Activated CD8-positive, alpha-beta T cell treated with anti-CD3 and anti-CD28 coated beads for 36 hours (primary cell): Measurements from ENCODE around the gene MROH9. TPM values are rescaled to one million over a fixed set of nuclear protein-coding genes. Genes with fewer than 3 reads are reported as not detected.
"Not testable (repeated sequence)": the region's sequence is repeated elsewhere in the genome, so short reads cannot be mapped to it uniquely, and the experiment has no call there.

Experiments
- ATAC-seq: fragments of 200-7000 bp; cut with Tn5 transposase; one replicate; pipeline ENCODE4 v1.10.0; 2021; ENCODE audit warnings: mild to moderate bottlenecking, moderate library complexity
- CTCF ChIA-PET: fragments of 350-600 bp; sonication (Branson Sonifier 250); formaldehyde crosslinking; loops from one replicate; lab custom pipeline; 2021; ENCODE audit warnings: antibody characterized with exemption; lab: Charles Lee
- POLR2A ChIA-PET: fragments of 350-600 bp; sonication (Branson Sonifier 250); formaldehyde crosslinking; loops from one replicate; lab custom pipeline; 2021; ENCODE audit warnings: antibody characterized with exemption; lab: Charles Lee
- DNase-seq: peaks from one replicate; pipeline ENCODE4 v3.0.0-alpha.2; 2020
- H3K27ac Mint-ChIP-seq: one replicate; pipeline ENCODE4 v1.8.0; 2021; ENCODE audit warnings: mild to moderate bottlenecking, mixed read lengths
- H3K27me3 Mint-ChIP-seq: one replicate; pipeline ENCODE4 v1.8.0; 2021; ENCODE audit warnings: mixed read lengths
- H3K36me3 Mint-ChIP-seq: one replicate; pipeline ENCODE4 v1.8.0; 2021; ENCODE audit warnings: low read depth, mixed read lengths
- H3K4me1 Mint-ChIP-seq: one replicate; pipeline ENCODE4 v1.8.0; 2021; ENCODE audit warnings: low read depth, mixed read lengths
- H3K4me3 Mint-ChIP-seq: one replicate; pipeline ENCODE4 v1.8.0; 2021; ENCODE audit warnings: mild to moderate bottlenecking, moderate library complexity, mixed read lengths
- H3K9me3 Mint-ChIP-seq: one replicate; pipeline ENCODE4 v1.8.0; 2021; ENCODE audit warnings: mixed read lengths
- intact Hi-C: fragments of 100-400 bp; cut with micrococcal nuclease; formaldehyde crosslinking; loops from one replicate; pipeline ENCODE4 v1.10.0; 2022
- total RNA-seq, 2 experiments: library from RNA; stranded (reverse); gene quantifications; one replicate each; pipeline ENCODE4 v1.2.3, GENCODE V29; 2021
- TF ChIP-seq, protein P1 (sequence below): fragments of 200-600 bp; IDR thresholded peaks from one replicate; pipeline ENCODE4 v1.8.0; 2022; ENCODE audit warnings: antibody characterized with exemption, mild to moderate bottlenecking

The MROH9 gene
- total RNA-seq, 2 experiments from 2014 or later, result not detected

DNA sequence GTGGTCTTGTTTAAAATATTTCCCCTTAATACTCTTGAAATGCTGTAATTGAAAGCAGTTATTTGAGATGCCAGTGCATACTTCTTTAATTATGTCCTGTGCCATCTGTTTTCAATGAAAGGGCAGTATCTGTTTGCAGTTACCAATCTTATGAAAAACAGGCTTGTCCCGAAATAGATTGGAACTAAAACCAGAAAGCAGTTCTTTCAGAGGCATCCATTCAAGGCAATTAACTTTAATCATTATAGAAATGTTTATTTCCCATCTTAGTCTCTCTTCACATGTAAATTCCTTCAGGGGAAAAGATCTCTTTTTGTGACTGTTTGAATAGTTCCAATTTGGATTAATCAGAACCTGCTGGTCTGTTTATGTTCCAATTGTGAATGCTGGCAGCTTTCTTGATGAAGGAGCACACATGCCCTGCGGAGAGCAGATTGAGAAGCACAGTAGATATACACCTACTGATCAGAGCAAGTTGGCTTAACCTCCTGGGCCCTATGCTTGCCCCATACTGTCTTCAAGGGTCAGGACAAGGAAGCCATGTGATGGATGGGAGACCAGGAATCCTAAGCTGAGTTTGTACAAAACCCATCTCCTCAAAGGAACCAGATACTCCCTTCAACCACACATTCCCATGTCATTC is 41.6 kb upstream of the MROH9 start:
- no peak overlapping the region for H3K27ac Mint-ChIP-seq
- ChIA-PET POLR2A (no interaction called here), CTCF (no interaction called here)
- intact Hi-C loops, result no loop called here
- H3K4me3 Mint-ChIP-seq, result no peak overlapping the region
- no peaks in the 10 kb centered on the region for H3K36me3 Mint-ChIP-seq
- TF ChIP-seq, protein P1, sequence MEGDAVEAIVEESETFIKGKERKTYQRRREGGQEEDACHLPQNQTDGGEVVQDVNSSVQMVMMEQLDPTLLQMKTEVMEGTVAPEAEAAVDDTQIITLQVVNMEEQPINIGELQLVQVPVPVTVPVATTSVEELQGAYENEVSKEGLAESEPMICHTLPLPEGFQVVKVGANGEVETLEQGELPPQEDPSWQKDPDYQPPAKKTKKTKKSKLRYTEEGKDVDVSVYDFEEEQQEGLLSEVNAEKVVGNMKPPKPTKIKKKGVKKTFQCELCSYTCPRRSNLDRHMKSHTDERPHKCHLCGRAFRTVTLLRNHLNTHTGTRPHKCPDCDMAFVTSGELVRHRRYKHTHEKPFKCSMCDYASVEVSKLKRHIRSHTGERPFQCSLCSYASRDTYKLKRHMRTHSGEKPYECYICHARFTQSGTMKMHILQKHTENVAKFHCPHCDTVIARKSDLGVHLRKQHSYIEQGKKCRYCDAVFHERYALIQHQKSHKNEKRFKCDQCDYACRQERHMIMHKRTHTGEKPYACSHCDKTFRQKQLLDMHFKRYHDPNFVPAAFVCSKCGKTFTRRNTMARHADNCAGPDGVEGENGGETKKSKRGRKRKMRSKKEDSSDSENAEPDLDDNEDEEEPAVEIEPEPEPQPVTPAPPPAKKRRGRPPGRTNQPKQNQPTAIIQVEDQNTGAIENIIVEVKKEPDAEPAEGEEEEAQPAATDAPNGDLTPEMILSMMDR, result no peak
- ATAC-seq (no peak), DNase-seq (no peak)
- H3K27me3 Mint-ChIP-seq, result peaks cover 16% of the 10 kb centered on the region
- no peaks in the 10 kb centered on the region for H3K9me3 Mint-ChIP-seq
- no peaks in the 10 kb centered on the region for H3K4me1 Mint-ChIP-seq

DNA sequence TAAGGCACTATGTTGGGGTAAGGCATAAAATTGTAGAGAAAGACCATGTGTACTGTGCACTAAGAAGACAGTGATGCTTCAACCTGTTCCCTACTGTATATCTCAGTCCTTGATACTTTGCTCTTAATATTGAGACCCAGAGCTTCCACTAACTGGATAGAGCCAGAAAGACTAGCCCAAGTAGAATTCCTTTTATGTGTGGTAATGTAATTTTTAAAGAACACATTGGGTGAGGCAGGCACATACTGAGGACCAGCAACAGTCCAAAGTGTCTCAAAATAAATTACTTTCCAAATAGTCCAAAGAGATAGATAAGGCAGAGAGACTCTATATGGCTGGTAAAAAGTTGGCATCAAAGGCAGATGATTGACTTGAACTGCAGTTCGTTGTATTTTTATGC is 31.4 kb upstream of the MROH9 start:
- Mint-ChIP-seq H3K9me3 (peaks cover 2% of the 10 kb centered on the region), H3K27ac (no peak overlapping the region), H3K4me3 (no peak overlapping the region), H3K36me3 (no peaks in the 10 kb centered on the region), H3K4me1 (no peaks in the 10 kb centered on the region), H3K27me3 (peaks cover 2% of the 10 kb centered on the region)
- ATAC-seq (no peak), DNase-seq (no peak)
- ChIA-PET CTCF (interaction anchor here (1.2 kb wide), 1 partner anchor 26 kb away, joined by 3 read pairs; no protein-coding TSS in a partner anchor), POLR2A (no interaction called here)
- intact Hi-C loops, result no loop called here
- TF ChIP-seq, protein P1, result no peak

DNA sequence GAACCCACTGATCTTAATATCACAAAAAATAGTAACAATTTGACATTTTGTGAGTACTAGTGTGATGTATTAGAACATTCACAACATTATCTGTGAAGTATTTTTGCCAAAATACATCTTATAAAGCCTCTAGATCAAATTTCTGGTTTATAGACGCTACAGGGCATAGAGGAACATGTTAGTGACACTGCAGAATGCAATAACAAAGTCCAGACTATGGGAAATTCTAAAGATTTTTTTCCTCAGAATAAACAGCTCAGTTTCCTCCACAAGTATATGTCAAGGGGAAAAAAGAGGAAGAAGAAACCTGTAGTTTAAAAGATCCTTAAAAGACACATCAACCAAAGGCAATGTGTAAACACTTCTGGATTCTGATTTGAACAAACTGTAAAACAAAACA is 26.4 kb upstream of the MROH9 start:
- no peak for DNase-seq
- Mint-ChIP-seq H3K4me1 (no peaks in the 10 kb centered on the region), H3K9me3 (no peaks in the 10 kb centered on the region), H3K27me3 (peaks cover 2% of the 10 kb centered on the region), H3K36me3 (no peaks in the 10 kb centered on the region), H3K4me3 (no peak overlapping the region), H3K27ac (no peak overlapping the region)
- intact Hi-C loops, result no loop called here
- CTCF ChIA-PET, result interaction anchor here (1.0 kb wide), 1 partner anchor 58 kb away, joined by 5 read pairs; no protein-coding TSS in a partner anchor
- POLR2A ChIA-PET, result interaction anchor here (0.6 kb wide), 1 partner anchor 8 kb away, joined by 3 read pairs; no protein-coding TSS in a partner anchor
- no peak for ATAC-seq
- TF ChIP-seq, protein P1, result no peak

DNA sequence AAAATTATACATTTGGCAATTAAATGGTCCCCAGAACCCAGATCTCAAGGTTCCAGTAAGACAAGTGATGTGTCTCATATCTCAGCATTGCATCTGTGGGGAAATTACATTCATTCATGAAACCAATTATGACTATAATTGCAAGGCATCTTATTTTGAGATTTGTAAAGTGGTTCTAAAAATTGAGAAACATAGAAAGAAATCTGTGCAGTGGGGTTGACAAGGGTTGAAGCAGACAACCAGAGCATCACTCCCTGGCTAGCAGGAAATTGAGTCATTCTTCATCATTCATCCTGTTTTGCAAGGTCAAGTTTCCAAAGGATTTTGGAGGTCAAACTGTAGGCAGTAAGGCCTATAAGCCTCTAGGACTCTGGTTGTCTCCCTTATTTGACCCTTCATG is 25.1 kb upstream of the MROH9 start:
- Mint-ChIP-seq H3K9me3 (no peaks in the 10 kb centered on the region), H3K4me1 (no peaks in the 10 kb centered on the region), H3K27ac (no peak overlapping the region), H3K36me3 (no peaks in the 10 kb centered on the region), H3K4me3 (no peak overlapping the region), H3K27me3 (peaks cover 2% of the 10 kb centered on the region)
- DNase-seq, result no peak
- TF ChIP-seq, protein P1, result no peak
- intact Hi-C loops, result no loop called here
- ChIA-PET POLR2A (no interaction called here), CTCF (no interaction called here)
- ATAC-seq, result no peak

DNA sequence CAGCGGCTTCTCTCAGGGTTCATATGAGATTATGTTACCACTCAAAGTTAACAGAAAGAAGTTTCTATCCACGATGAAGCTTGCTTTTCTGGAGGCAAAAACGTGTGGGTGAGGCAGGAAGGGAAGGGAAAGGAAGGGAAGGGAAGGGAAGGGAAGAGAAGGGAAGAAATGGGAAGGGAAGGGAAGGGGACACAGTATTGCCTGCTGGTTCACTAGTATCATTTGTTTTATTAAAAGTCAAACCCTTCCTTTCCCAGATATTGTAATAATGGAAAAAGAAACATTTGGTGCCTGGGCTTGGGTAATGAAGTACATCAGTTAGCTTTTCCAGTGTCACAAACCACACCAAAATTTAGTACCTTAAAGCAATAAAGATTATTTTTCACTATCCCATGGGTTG is 18.0 kb upstream of the MROH9 start:
- peaks cover 5% of the 10 kb centered on the region for H3K27me3 Mint-ChIP-seq
- no peaks in the 10 kb centered on the region for H3K36me3 Mint-ChIP-seq
- no peaks in the 10 kb centered on the region for H3K4me1 Mint-ChIP-seq
- H3K4me3 Mint-ChIP-seq, result no peak overlapping the region
- intact Hi-C loops, result no loop called here
- DNase-seq (no peak), ATAC-seq (no peak)
- POLR2A ChIA-PET, result interaction anchor here (0.6 kb wide), 1 partner anchor 9 kb away, joined by 3 read pairs; no protein-coding TSS in a partner anchor
- TF ChIP-seq, protein P1, result no peak
- CTCF ChIA-PET, result no interaction called here
- H3K27ac Mint-ChIP-seq, result no peak overlapping the region
- H3K9me3 Mint-ChIP-seq, result peaks cover 11% of the 10 kb centered on the region

DNA sequence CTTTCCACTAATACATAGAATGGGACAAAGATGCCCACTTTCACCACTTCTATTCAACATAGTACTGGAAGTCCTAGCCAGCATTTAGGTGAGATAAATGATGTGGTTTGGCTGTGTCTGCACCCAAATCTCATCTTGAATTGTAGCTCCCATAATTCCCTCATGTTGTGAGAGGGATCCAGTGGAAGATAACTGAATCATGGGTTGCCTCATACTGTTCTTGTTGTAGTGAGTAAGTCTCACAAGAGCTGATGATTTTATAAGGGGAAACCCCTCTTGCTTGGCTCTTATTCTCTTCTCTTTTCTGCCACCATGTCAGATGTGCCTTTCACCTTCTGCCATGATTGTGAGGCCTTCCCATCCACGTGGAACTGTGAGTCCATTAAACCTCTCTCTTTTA is 10.7 kb upstream of the MROH9 start:
- H3K4me1 Mint-ChIP-seq, H3K27ac Mint-ChIP-seq, DNase-seq, H3K27me3 Mint-ChIP-seq, H3K36me3 Mint-ChIP-seq, POLR2A ChIA-PET, CTCF ChIA-PET, ATAC-seq, H3K4me3 Mint-ChIP-seq: not testable (repeated sequence)
- H3K9me3 Mint-ChIP-seq, result peaks cover 11% of the 10 kb centered on the region
- intact Hi-C loops, result loop anchor here (10.0 kb wide), 1 partner anchor 230 kb away; no protein-coding TSS in a partner anchor
